Ecto neural progenitor cell (in vitro differentiated cells): ENCODE measurements around the gene NEIL1.
"Not testable (repeated sequence)": the region's sequence is repeated elsewhere in the genome, so short reads cannot be mapped to it uniquely, and the experiment has no call there.

Experiments
- DNase-seq: peaks from one replicate; pipeline ENCODE4 v3.0.0-alpha.2; 2018; ENCODE audit warnings: low spot score

The NEIL1 gene

GRCh38 chr15:75380773-75381172 is 33.9 kb downstream of the NEIL1 start:
- no peak for DNase-seq

- not testable (repeated sequence) for DNase-seq
These were observed 37.1 kb downstream of the NEIL1 start for GRCh38 chr15:75383986-75384385.

- no peak for DNase-seq
These were observed 43.0 kb downstream of the NEIL1 start for GRCh38 chr15:75389791-75390382.

- no peak for DNase-seq
These were observed 50.7 kb downstream of the NEIL1 start for GRCh38 chr15:75397494-75397893.

- DNase-seq = no peak
These were observed 57.1 kb downstream of the NEIL1 start for GRCh38 chr15:75403892-75404291.
